Osteoblast (primary cell): ENCODE data around the gene CD47. TPM values are rescaled to one million over a fixed set of nuclear protein-coding genes. Genes with fewer than 3 reads are reported as not detected.

Experiments used
- DNase-seq: peaks from one replicate; pipeline ENCODE4 v3.0.0; 2011; ENCODE audit warnings: low spot score, mixed read lengths; ENCODE audit not compliant: insufficient read length; ENCODE audit errors: missing footprints
- H2AFZ ChIP-seq: 2 replicates; pipeline ENCODE4 v1.6.0; 2011; ENCODE audit warnings: mild to moderate bottlenecking, low read length
- H3K27ac ChIP-seq: 2 replicates; pipeline ENCODE4 v1.5.1; 2011; ENCODE audit warnings: mild to moderate bottlenecking, low read depth, low read length, moderate library complexity
- H3K27me3 ChIP-seq: 2 replicates; pipeline ENCODE4 v1.6.0; 2012; ENCODE audit warnings: mild to moderate bottlenecking, control low read depth, inconsistent platforms, low read length, moderate library complexity; ENCODE audit not compliant: insufficient read depth
- H3K36me3 ChIP-seq: 2 replicates; pipeline ENCODE4 v1.5.1; 2011; ENCODE audit warnings: mild to moderate bottlenecking, low read length, control low read depth, moderate library complexity; ENCODE audit not compliant: insufficient read depth
- H3K4me1 ChIP-seq: 2 replicates; pipeline ENCODE4 v1.5.1; 2011; ENCODE audit warnings: mild to moderate bottlenecking, low read length, control low read depth, moderate library complexity; ENCODE audit not compliant: insufficient read depth
- H3K4me2 ChIP-seq: 2 replicates; pipeline ENCODE4 v1.6.0; 2011; ENCODE audit warnings: mild to moderate bottlenecking, low read length; ENCODE audit not compliant: insufficient read depth
- H3K4me3 ChIP-seq: fragments of 200-600 bp; sonication (generic); 3 replicates; pipeline ENCODE4 v1.5.1; 2012; ENCODE audit warnings: mild to moderate bottlenecking, low read length, inconsistent platforms; ENCODE audit not compliant: insufficient read depth
- H3K79me2 ChIP-seq: 2 replicates; pipeline ENCODE4 v1.6.0; 2012; ENCODE audit warnings: mild to moderate bottlenecking, low read length, control low read depth, inconsistent platforms; ENCODE audit not compliant: insufficient read depth
- H3K9me3 ChIP-seq: 2 replicates; pipeline ENCODE4 v1.5.1; 2011; ENCODE audit warnings: low read depth, low read length, control low read depth
- H4K20me1 ChIP-seq: 2 replicates; pipeline ENCODE4 v1.6.0; 2012; ENCODE audit warnings: mild to moderate bottlenecking, low read length, control low read depth; ENCODE audit not compliant: insufficient read depth
- CTCF ChIP-seq: IDR thresholded peaks from 2 replicates; pipeline ENCODE4 v1.5.1; 2011; ENCODE audit warnings: mild to moderate bottlenecking, low read depth, low read length, moderate library complexity; ENCODE audit errors: extremely low read depth
- total RNA-seq: library from RNA; depleted of rRNA; stranded (reverse); fragments of >200 nt; gene quantifications from 2 replicates; pipeline ENCODE4 v1.2.3, GENCODE V29; 2012

Gene CD47
- total RNA-seq, 1 donor: 72.7 TPM

GRCh38 chr3:108036984-108037741, 53.7 kb downstream of the CD47 start:
- Histone ChIP-seq H3K4me2 (no peak overlapping the region), H3K9me3 (no peaks in the 10 kb centered on the region), H3K79me2 (no peaks in the 10 kb centered on the region), H3K4me3 (no peak overlapping the region), H3K27ac (no peak overlapping the region), H3K4me1 (no peaks in the 10 kb centered on the region), H4K20me1 (no peaks in the 10 kb centered on the region), H2AFZ (no peak overlapping the region), H3K27me3 (no peaks in the 10 kb centered on the region), H3K36me3 (no peaks in the 10 kb centered on the region)
- TF ChIP-seq CTCF: no peak
- peak; percentile 84 for DNase-seq

GRCh38 chr3:108036401-108036800, 54.4 kb downstream of the CD47 start:
- H3K27me3 ChIP-seq: no peaks in the 10 kb centered on the region
- no peaks in the 10 kb centered on the region for H3K4me1 ChIP-seq
- no peak overlapping the region for H3K27ac ChIP-seq
- no peaks in the 10 kb centered on the region for H3K36me3 ChIP-seq
- no peak for DNase-seq
- H3K9me3 ChIP-seq: no peaks in the 10 kb centered on the region
- H2AFZ ChIP-seq: no peak overlapping the region
- H3K4me2 ChIP-seq: no peak overlapping the region
- no peak overlapping the region for H3K4me3 ChIP-seq
- TF ChIP-seq CTCF: no peak
- no peaks in the 10 kb centered on the region for H4K20me1 ChIP-seq
- H3K79me2 ChIP-seq: no peaks in the 10 kb centered on the region

GRCh38 chr3:108035751-108036150, 55.1 kb downstream of the CD47 start:
- H4K20me1 ChIP-seq: no peaks in the 10 kb centered on the region
- H3K36me3 ChIP-seq: no peaks in the 10 kb centered on the region
- no peak for TF ChIP-seq CTCF
- H3K4me1 ChIP-seq: no peaks in the 10 kb centered on the region
- no peaks in the 10 kb centered on the region for H3K27me3 ChIP-seq
- no peaks in the 10 kb centered on the region for H3K79me2 ChIP-seq
- H3K9me3 ChIP-seq: no peaks in the 10 kb centered on the region
- H2AFZ ChIP-seq: no peak overlapping the region
- H3K4me3 ChIP-seq: no peak overlapping the region
- no peak overlapping the region for H3K4me2 ChIP-seq
- DNase-seq: no peak
- H3K27ac ChIP-seq: no peak overlapping the region

GRCh38 chr3:108031895-108032294, 58.9 kb downstream of the CD47 start:
- DNase-seq: no peak
- H3K27me3 ChIP-seq: no peaks in the 10 kb centered on the region
- H3K79me2 ChIP-seq: no peaks in the 10 kb centered on the region
- no peak overlapping the region for H3K4me3 ChIP-seq
- H3K27ac ChIP-seq: no peak overlapping the region
- H3K9me3 ChIP-seq: no peaks in the 10 kb centered on the region
- no peak overlapping the region for H2AFZ ChIP-seq
- H3K36me3 ChIP-seq: no peaks in the 10 kb centered on the region
- H3K4me2 ChIP-seq: no peak overlapping the region
- TF ChIP-seq CTCF: no peak
- H4K20me1 ChIP-seq: no peaks in the 10 kb centered on the region
- no peaks in the 10 kb centered on the region for H3K4me1 ChIP-seq
